Epithelial cell of proximal tubule (primary cell): ENCODE results near the gene KRT74. TPM values are rescaled to one million over a fixed set of nuclear protein-coding genes. Genes with fewer than 3 reads are reported as not detected.

ENCODE experiments used
- DNase-seq: peaks from one replicate; pipeline ENCODE4 v3.0.0-alpha.2; 2011; ENCODE audit warnings: low read depth
- H3K4me3 ChIP-seq: 2 replicates; pipeline ENCODE4 v1.5.1; 2011; ENCODE audit warnings: low read depth, mild to moderate bottlenecking, low read length
- total RNA-seq: library from RNA; depleted of rRNA; stranded (reverse); fragments of >200 nt; gene quantifications from 2 replicates; pipeline ENCODE4 v1.2.3, GENCODE V29; 2015
- TF ChIP-seq, protein P1 (sequence below): conservative IDR thresholded peaks from 2 replicates; pipeline ENCODE4 v1.5.1; 2012; ENCODE audit warnings: low read depth, mild to moderate bottlenecking, low read length

Gene KRT74
- total RNA-seq, 1 donor from 2014 or later: not detected

DNA sequence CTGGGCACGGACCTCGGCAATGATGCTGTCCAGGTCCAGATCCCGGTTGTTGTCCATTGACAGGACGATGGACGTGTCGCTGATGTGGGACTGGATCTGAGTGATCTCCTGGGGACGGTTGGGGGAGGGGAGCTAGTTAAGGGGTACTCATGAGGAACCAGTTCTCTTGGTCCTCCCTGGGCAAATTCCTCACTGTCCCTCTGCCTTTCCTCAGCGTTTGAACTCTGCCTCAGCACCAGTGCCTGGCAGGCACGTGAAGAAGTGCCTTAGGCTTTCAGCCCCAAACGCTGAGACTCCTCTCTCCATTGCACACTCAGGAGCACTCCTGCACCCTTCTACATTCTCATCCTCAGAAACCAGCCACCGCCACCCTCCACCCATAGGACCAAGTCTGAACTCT, 17.9 kb upstream of the KRT74 start:
- TF ChIP-seq, protein P1, sequence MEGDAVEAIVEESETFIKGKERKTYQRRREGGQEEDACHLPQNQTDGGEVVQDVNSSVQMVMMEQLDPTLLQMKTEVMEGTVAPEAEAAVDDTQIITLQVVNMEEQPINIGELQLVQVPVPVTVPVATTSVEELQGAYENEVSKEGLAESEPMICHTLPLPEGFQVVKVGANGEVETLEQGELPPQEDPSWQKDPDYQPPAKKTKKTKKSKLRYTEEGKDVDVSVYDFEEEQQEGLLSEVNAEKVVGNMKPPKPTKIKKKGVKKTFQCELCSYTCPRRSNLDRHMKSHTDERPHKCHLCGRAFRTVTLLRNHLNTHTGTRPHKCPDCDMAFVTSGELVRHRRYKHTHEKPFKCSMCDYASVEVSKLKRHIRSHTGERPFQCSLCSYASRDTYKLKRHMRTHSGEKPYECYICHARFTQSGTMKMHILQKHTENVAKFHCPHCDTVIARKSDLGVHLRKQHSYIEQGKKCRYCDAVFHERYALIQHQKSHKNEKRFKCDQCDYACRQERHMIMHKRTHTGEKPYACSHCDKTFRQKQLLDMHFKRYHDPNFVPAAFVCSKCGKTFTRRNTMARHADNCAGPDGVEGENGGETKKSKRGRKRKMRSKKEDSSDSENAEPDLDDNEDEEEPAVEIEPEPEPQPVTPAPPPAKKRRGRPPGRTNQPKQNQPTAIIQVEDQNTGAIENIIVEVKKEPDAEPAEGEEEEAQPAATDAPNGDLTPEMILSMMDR: no peak
- no peak overlapping the region for H3K4me3 ChIP-seq
- DNase-seq: no peak

DNA sequence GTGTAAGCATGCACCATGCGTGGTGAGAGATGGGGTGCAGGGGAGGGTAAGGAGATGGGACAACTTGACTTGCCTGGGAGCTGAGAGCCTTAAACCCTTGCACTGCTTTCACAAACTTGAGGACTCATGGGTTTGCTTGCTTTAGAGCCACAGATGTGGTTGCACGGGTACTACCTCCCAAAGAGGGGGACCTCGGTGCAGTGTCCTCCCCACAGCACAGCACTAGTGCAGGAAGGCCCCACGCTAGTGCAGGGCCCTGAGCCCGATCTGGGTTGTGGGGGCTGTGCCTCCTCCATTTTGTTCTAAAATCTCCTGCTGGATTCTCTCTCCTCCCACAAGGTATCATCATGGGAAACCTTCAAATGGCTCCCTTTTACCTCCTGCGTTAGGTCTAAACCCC, 16.4 kb upstream of the KRT74 start:
- TF ChIP-seq, protein P1: no peak

DNA sequence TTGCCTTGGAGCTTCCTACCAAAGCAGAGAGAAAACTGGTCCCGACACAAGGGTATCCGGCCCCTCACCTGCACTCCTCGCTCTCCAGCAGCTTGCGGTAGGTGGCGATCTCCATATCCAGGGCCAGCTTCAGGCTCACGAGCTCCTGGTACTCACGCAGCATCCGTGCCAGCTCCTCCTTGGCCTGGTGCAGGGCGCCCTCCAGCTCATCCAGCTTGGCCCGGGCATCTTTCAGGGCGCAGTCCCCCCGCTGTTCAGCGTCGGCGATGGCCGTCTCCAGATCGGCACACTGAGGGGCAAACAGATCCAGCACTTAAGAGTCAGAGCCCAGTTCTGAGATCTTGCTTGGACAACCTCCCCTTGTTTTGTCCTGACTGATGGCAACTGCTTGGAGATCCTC, 13.9 kb upstream of the KRT74 start:
- TF ChIP-seq, protein P1: no peak
- no peak overlapping the region for H3K4me3 ChIP-seq
- no peak for DNase-seq

More for the DNA sequence above, 16.4 kb upstream of the KRT74 start:
- H3K4me3 ChIP-seq: no peak overlapping the region
- no peak for DNase-seq

DNA sequence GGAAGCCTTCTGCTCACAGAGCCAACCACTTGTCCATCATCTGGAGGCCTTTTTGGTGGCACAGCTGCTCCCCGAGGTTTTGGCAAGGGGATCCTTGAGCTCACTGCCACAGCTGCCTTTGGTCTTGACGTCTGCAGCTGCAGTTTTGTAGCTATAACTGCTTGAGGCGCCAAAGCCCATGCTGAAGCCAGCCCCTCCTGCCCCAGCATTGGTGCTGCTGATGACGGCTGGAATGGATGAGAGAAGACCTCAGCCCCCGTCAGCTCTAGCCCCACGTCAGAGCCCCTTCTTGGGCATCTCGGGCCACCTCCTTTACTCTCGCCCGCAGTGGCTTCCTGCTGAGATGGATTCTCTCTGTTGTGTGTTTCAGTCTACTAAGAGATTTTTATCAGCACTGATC, 12.3 kb upstream of the KRT74 start:
- TF ChIP-seq, protein P1: no peak
- no peak for DNase-seq
- H3K4me3 ChIP-seq: no peak overlapping the region

DNA sequence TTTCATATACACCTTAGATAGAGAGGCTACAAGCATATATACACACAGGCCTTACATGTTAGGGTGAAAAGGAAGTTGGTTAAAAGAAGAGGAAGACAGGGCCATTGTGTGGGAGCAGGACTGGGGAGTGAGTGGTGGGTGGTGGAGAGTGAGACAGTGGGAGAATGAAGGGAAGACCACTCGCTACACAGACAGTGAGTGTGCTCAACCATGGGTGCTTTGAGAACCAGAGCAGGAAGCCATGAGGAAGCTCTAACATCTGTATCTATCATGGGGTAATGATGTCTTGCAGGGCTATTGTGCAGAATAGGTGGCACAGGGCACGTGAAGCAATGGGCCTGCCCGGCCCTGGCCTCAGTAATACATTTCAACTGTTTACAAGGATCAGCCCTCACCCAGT, 11.4 kb upstream of the KRT74 start:
- TF ChIP-seq, protein P1: no peak
- DNase-seq: no peak
- no peak overlapping the region for H3K4me3 ChIP-seq

DNA sequence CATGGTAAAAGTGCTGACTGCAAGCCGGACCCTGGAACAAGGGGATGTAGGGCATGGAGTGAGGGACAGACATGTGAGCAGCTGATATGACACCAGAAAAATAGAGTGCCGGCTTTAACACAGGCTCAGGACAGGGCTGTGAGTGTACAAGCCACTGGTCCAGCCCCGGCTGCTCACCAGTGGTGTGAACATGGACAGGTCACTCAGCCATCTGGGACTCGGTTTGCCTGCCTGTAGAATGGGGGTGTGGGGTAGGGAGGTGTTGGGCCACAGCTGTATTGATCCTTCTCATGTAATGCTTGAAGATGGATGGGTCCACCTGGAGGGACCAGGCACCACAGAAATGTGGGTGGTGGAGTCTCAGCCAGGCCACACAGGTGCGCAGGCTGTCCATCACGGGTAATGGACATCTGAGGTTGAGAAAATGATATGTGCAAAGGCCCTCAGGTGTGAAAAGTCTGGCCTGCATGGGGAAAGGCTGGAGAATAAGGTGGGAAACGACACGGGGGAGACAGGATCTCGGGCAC, 10.6 kb upstream of the KRT74 start:
- DNase-seq: no peak
- TF ChIP-seq, protein P1: no peak
- H3K4me3 ChIP-seq: no peak overlapping the region

DNA sequence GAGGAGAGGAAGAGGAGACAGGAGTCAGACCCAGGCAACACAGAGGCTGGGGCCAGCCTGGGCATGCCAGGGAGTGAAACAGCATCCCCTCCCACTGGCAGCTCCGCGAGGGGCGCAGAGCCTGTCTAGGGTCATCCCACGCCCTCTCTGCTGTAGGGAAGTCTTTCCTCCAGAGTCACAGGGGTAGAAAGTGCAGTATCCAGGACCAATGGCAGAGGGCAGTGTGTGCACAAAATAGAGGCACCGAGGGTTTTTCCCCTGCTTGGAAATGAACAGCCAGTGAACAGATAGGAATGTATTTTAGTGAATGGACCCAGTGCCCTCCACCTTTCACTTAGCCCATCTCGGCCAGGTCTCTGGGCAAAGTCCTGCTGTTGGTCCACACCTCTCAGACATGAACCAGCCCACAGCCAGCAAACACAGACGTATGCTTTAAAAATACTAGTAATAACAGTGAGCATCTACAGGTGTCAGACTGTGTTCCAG, 9.4 kb upstream of the KRT74 start:
- no peak overlapping the region for H3K4me3 ChIP-seq
- DNase-seq: no peak
- TF ChIP-seq, protein P1: peak; percentile 86
